H1 (cell line): ENCODE results near the gene RSAD2. TPM values are rescaled to one million over a fixed set of nuclear protein-coding genes. Genes with fewer than 3 reads are reported as not detected.

Experiments used
- CTCF ChIA-PET: fragments of 300-600 bp; sonication (Branson Sonifier 250); formaldehyde crosslinking; loops from one replicate; lab custom pipeline; 2021; ENCODE audit not compliant: partially characterized antibody; lab: Charles Lee
- POLR2A ChIA-PET: fragments of 300-600 bp; sonication (Branson Sonifier 250); formaldehyde crosslinking; loops from one replicate; lab custom pipeline; 2021; ENCODE audit warnings: inconsistent platforms; ENCODE audit not compliant: partially characterized antibody; lab: Charles Lee
- DNase-seq, 2 experiments: peaks; one replicate each; pipeline versions ENCODE4 v3.0.0 to v3.0.0-alpha.2; 2010 to 2022; ENCODE audit warnings: low spot score in 2 of 2, low read depth in 1 of 2, mixed read lengths in 1 of 2
- FAIRE-seq: peaks from 2 replicates; lab custom pipeline; 2011; peaks lifted over from hg19 to GRCh38; lab: Jason Lieb, UNC
- H2AFZ ChIP-seq: 2 replicates; pipeline ENCODE4 v1.8.1; 2012; ENCODE audit warnings: low read length, inconsistent platforms
- H2AK5ac ChIP-seq: 2 replicates; pipeline ENCODE4 v1.6.1; 2013; ENCODE audit warnings: low read depth, low read length
- H2BK120ac ChIP-seq: replicated peaks from 2 replicates; pipeline ENCODE3; 2013; ENCODE audit warnings: low read depth, low read length, inconsistent platforms
- H2BK12ac ChIP-seq: 2 replicates; pipeline ENCODE4 v1.6.1; 2013; ENCODE audit warnings: low read depth, low read length
- H2BK15ac ChIP-seq: 2 replicates; pipeline ENCODE4 v1.6.1; 2013; ENCODE audit warnings: low read length
- H2BK20ac ChIP-seq: 2 replicates; pipeline ENCODE4 v1.6.1; 2013; ENCODE audit warnings: low read length
- H2BK5ac ChIP-seq: 2 replicates; pipeline ENCODE4 v1.6.1; 2013; ENCODE audit warnings: low read depth, low read length
- H3K14ac ChIP-seq: 2 replicates; pipeline ENCODE4 v1.6.1; 2013; ENCODE audit warnings: inconsistent platforms; ENCODE audit not compliant: insufficient read length
- H3K18ac ChIP-seq: 2 replicates; pipeline ENCODE4 v1.6.1; 2013; ENCODE audit warnings: low read length; ENCODE audit errors: extremely low read depth
- H3K23ac ChIP-seq: 2 replicates; pipeline ENCODE4 v1.6.1; 2013; ENCODE audit warnings: inconsistent platforms; ENCODE audit not compliant: insufficient read length
- H3K23me2 ChIP-seq: 2 replicates; pipeline ENCODE4 v1.6.1; 2013; ENCODE audit warnings: low read depth, low read length
- H3K27ac ChIP-seq: 2 replicates; pipeline ENCODE4 v1.6.1; 2011; ENCODE audit warnings: low read depth, low read length, inconsistent platforms
- H3K27me3 ChIP-seq, 4 experiments: replicated peaks in 1 of 4; 1 replicate in 1 of 4; 2 replicates in 3 of 4; pipeline versions ENCODE4 v1.6.1 to v1.8.1; 2011 to 2013; ENCODE audit warnings: low read length in 3 of 4, mild to moderate bottlenecking in 3 of 4, inconsistent platforms in 2 of 4, mixed read lengths in 2 of 4, moderate library complexity in 1 of 4; ENCODE audit not compliant: control insufficient read depth in 3 of 4, insufficient read depth in 3 of 4; ENCODE audit errors: extremely low read depth in 1 of 4
- H3K36me3 ChIP-seq, 4 experiments: 2 replicates each; pipeline versions ENCODE4 v1.6.1 to v1.8.1; 2011 to 2013; ENCODE audit warnings: mild to moderate bottlenecking in 4 of 4, low read length in 3 of 4, moderate library complexity in 2 of 4, control low read depth in 1 of 4, inconsistent platforms in 1 of 4; ENCODE audit not compliant: insufficient read depth in 4 of 4, control insufficient read depth in 2 of 4
- H3K4ac ChIP-seq: replicated peaks from 2 replicates; pipeline ENCODE3; 2013; ENCODE audit warnings: low read length, low read depth, mixed read lengths, inconsistent platforms; ENCODE audit not compliant: insufficient read length
- H3K4me1 ChIP-seq, 4 experiments: replicated peaks in 1 of 4; 1 replicate in 1 of 4; 2 replicates in 3 of 4; pipeline versions ENCODE4 v1.6.1 to v1.8.1; 2011 to 2013; ENCODE audit warnings: low read length in 3 of 4, inconsistent platforms in 2 of 4, mixed read lengths in 1 of 4; ENCODE audit not compliant: insufficient read depth in 4 of 4, control insufficient read depth in 3 of 4
- H3K4me2 ChIP-seq, 2 experiments: 2 replicates each; pipeline versions ENCODE4 v1.6.1 to v1.8.1; 2011 to 2013; ENCODE audit warnings: low read depth in 2 of 2, low read length in 2 of 2, control low read depth in 1 of 2, inconsistent platforms in 1 of 2, mild to moderate bottlenecking in 1 of 2; ENCODE audit not compliant: insufficient read depth in 1 of 2
- H3K4me3 ChIP-seq, 4 experiments: fragments of 200-600, 300-600 bp in 1 of 4; sonication (generic), shearing (Covaris generic), sonication (Bioruptor Twin) in 1 of 4; 2 replicates each; pipeline versions ENCODE4 v1.5.1 to v1.8.1; 2011 to 2016; ENCODE audit warnings: low read length in 4 of 4, low read depth in 3 of 4, control low read depth in 2 of 4, inconsistent platforms in 2 of 4, mild to moderate bottlenecking in 2 of 4, mixed read lengths in 1 of 4, moderate library complexity in 1 of 4; ENCODE audit not compliant: insufficient read depth in 2 of 4; ENCODE audit errors: extremely low read depth in 1 of 4
- H3K56ac ChIP-seq: replicated peaks from 2 replicates; pipeline ENCODE3; 2013; ENCODE audit warnings: low read depth, mild to moderate bottlenecking, mixed read lengths, low read length, inconsistent platforms; ENCODE audit not compliant: insufficient read length
- H3K79me1 ChIP-seq: 2 replicates; pipeline ENCODE4 v1.6.1; 2013; ENCODE audit warnings: low read depth, low read length, control low read depth
- H3K79me2 ChIP-seq, 2 experiments: 2 replicates each; pipeline versions ENCODE4 v1.6.1 to v1.8.1; 2012 to 2013; ENCODE audit warnings: low read length in 2 of 2, mild to moderate bottlenecking in 2 of 2, inconsistent platforms in 1 of 2; ENCODE audit not compliant: insufficient read depth in 2 of 2, control insufficient read depth in 1 of 2
- H3K9ac ChIP-seq, 4 experiments: replicated peaks in 1 of 4; 1 replicate in 1 of 4; 2 replicates in 3 of 4; pipeline versions ENCODE4 v1.6.1 to v1.8.1; 2011 to 2013; ENCODE audit warnings: low read depth in 3 of 4, low read length in 3 of 4, control low read depth in 2 of 4, mild to moderate bottlenecking in 2 of 4, moderate library complexity in 2 of 4, inconsistent platforms in 1 of 4; ENCODE audit errors: extremely low read depth in 1 of 4
- H3K9me3 ChIP-seq, 2 experiments: 2 replicates each; pipeline versions ENCODE4 v1.6.1 to v1.8.1; 2012 to 2013; ENCODE audit warnings: mild to moderate bottlenecking in 2 of 2, moderate library complexity in 2 of 2, control low read depth in 1 of 2, inconsistent platforms in 1 of 2, low read depth in 1 of 2, low read length in 1 of 2, mixed read lengths in 1 of 2; ENCODE audit not compliant: insufficient read depth in 2 of 2
- H4K20me1 ChIP-seq, 2 experiments: replicated peaks in 1 of 2; 2 replicates each; pipeline versions ENCODE3 to v1.8.1; 2011 to 2013; ENCODE audit warnings: inconsistent platforms in 2 of 2, low read length in 2 of 2, mild to moderate bottlenecking in 1 of 2; ENCODE audit not compliant: insufficient read depth in 2 of 2, control insufficient read depth in 1 of 2
- H4K5ac ChIP-seq: 2 replicates; pipeline ENCODE4 v1.6.1; 2013; ENCODE audit warnings: low read length, low read depth, mixed read lengths, inconsistent platforms; ENCODE audit not compliant: insufficient read length
- H4K8ac ChIP-seq: 2 replicates; pipeline ENCODE4 v1.8.0; 2013; ENCODE audit warnings: mild to moderate bottlenecking, moderate library complexity, low read length, inconsistent platforms; ENCODE audit not compliant: insufficient read depth; ENCODE audit errors: extremely low read depth
- H4K91ac ChIP-seq: replicated peaks from 2 replicates; pipeline ENCODE3; 2013; ENCODE audit warnings: low read length, mixed read lengths, inconsistent platforms; ENCODE audit not compliant: insufficient read length
- BCL11A ChIP-seq, 2 experiments: IDR thresholded peaks; one replicate each; pipeline ENCODE4 v1.6.1; 2011; ENCODE audit warnings: low read depth in 2 of 2, low read length in 2 of 2, mild to moderate bottlenecking in 2 of 2
- BRCA1 ChIP-seq: IDR thresholded peaks from 2 replicates; pipeline ENCODE4 v1.6.1; 2012; ENCODE audit warnings: low read depth, low read length, improper control_type of control experiment
- CEBPB ChIP-seq: IDR thresholded peaks from 2 replicates; pipeline ENCODE4 v1.6.1; 2012; ENCODE audit warnings: low read depth, low read length
- CREB1 ChIP-seq: IDR thresholded peaks from 2 replicates; pipeline ENCODE4 v1.6.1; 2012; ENCODE audit warnings: inconsistent platforms
- EGR1 ChIP-seq: IDR thresholded peaks from 2 replicates; pipeline ENCODE4 v1.6.1; 2011; ENCODE audit warnings: low read depth, low read length, borderline replicate concordance
- EZH2 ChIP-seq: fragments of 200-600 bp; sonication (generic); IDR thresholded peaks from 2 replicates; pipeline ENCODE4 v1.7.1; 2012; ENCODE audit warnings: low read depth, mild to moderate bottlenecking, moderate library complexity, low read length, inconsistent platforms; ENCODE audit not compliant: severe bottlenecking
- NRF1 ChIP-seq: IDR thresholded peaks from 2 replicates; pipeline ENCODE4 v1.6.1; 2011; ENCODE audit warnings: mild to moderate bottlenecking, low read depth, low read length, improper control_type of control experiment
- POLR2A ChIP-seq, 2 experiments: IDR thresholded peaks; 1 replicate in 1 of 2; 2 replicates in 1 of 2; pipeline ENCODE4 v1.6.1; 2011; ENCODE audit warnings: low read depth in 2 of 2, low read length in 2 of 2, mild to moderate bottlenecking in 2 of 2; ENCODE audit errors: control extremely low read depth in 1 of 2
- RFX5 ChIP-seq: IDR thresholded peaks from 2 replicates; pipeline ENCODE4 v1.6.1; 2011; ENCODE audit warnings: low read depth, low read length, improper control_type of control experiment, borderline replicate concordance
- SIN3A ChIP-seq, 2 experiments: IDR thresholded peaks in 1 of 2; conservative IDR thresholded peaks in 1 of 2; 2 replicates each; pipeline ENCODE4 v1.6.1; 2011 to 2012; ENCODE audit warnings: low read length in 2 of 2, improper control_type of control experiment in 1 of 2, low read depth in 1 of 2, mild to moderate bottlenecking in 1 of 2
- SP2 ChIP-seq: IDR thresholded peaks from 2 replicates; pipeline ENCODE4 v1.6.1; 2012; ENCODE audit warnings: mild to moderate bottlenecking, low read length, inconsistent platforms
- SUZ12 ChIP-seq: fragments of 200-600 bp; sonication (generic); IDR thresholded peaks from 2 replicates; pipeline ENCODE4 v1.6.1; 2012; ENCODE audit warnings: mild to moderate bottlenecking, inconsistent platforms, low read length, moderate library complexity, mixed read lengths
- YY1 ChIP-seq: IDR thresholded peaks from 2 replicates; pipeline ENCODE4 v1.6.1; 2011; ENCODE audit warnings: low read depth, mild to moderate bottlenecking, low read length
- WGBS, 2 experiments: shearing (Covaris generic) in 1 of 2; methylation state at CpG; one replicate each; pipeline versions ENCODE4 v1.1.6 to v1.1.7; 2013 to 2015; ENCODE audit warnings: low lambda C conversion rate in 2 of 2, mixed read lengths in 2 of 2, inconsistent platforms in 1 of 2, low coverage in 1 of 2, missing lambda C conversion rate in 1 of 2; ENCODE audit not compliant: insufficient replicate concordance in 2 of 2, insufficient coverage in 1 of 2, insufficient read length in 1 of 2; ENCODE audit errors: extremely low coverage in 1 of 2, missing lambda C conversion rate in 1 of 2; 5-methylcytosine and 5-hydroxymethylcytosine counted together
- polyA plus RNA-seq, 7 experiments: library from polyadenylated mRNA; depleted of rRNA in 3 of 7; stranded (reverse) in 5 of 7; unstranded in 2 of 7; fragments of >200 nt in 5 of 7; fragments of 200-250 nt in 2 of 7; gene quantifications; 1 replicate in 5 of 7; 2 replicates in 1 of 7; 4 replicates in 1 of 7; pipeline versions ENCODE4 v1.2.1 to v1.2.3, GENCODE V29; 2011 to 2013; ENCODE audit warnings: missing spikeins in 2 of 7, mixed read lengths in 2 of 7
- total RNA-seq: library from RNA; stranded (reverse); fragmentation: NEBNext Ultra II Directional; extraction: Animal tissue kit (Norgen Biotek cat#: 25700); gene quantifications from 2 replicates; pipeline ENCODE4 v1.2.1, GENCODE V29; 2021
- TF ChIP-seq, protein P1 (sequence below): IDR thresholded peaks from 2 replicates; pipeline ENCODE4 v1.6.1; 2011; ENCODE audit warnings: low read depth, mild to moderate bottlenecking, low read length; ENCODE audit not compliant: insufficient read depth
- TF ChIP-seq, protein P2 (sequence below): IDR thresholded peaks from 2 replicates; pipeline ENCODE4 v1.6.1; 2012; ENCODE audit warnings: inconsistent platforms

The RSAD2 gene
- total and polyA plus RNA-seq, 2 of the 8 experiments (the other 6 are each of a cell fraction or from before 2014, with no cell fraction given) = not detected

DNA sequence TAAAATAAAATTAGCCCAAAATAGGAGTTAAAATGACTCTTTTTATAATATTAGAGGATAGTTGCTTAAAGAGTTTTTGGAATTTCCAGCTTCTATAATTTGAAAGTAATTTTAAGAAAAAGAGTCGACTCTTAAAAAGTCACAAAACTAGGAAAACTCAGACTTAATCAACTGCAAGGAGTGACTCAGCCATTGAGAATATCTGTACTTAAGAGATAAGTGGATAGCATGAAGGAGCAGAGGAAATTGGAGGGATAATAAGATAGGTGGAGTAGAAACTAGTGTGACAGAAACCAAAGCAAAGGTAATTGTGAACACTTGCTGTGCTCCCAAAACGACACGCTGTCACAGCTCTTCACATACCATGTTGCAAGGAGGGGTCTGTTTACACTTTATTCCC lies 8.4 kb downstream of the RSAD2 start:
- Histone ChIP-seq H3K18ac (no peak overlapping the region), H3K9me3 (no peaks in the 10 kb centered on the region), H2BK120ac (no peak overlapping the region), H3K23ac (no peak overlapping the region), H2BK20ac (no peak overlapping the region), H3K36me3 (no peaks in the 10 kb centered on the region), H3K4me1 (no peaks in the 10 kb centered on the region; a peak in 1 of 7 replicates), H2AFZ (no peak overlapping the region), H3K4ac (no peak overlapping the region), H4K91ac (no peak overlapping the region), H3K23me2 (no peaks in the 10 kb centered on the region), H3K27ac (no peak overlapping the region), H4K5ac (no peak overlapping the region), H4K20me1 (no peaks in the 10 kb centered on the region), H3K56ac (no peak overlapping the region), H3K27me3 (no peaks in the 10 kb centered on the region), H2BK15ac (no peak overlapping the region), H2AK5ac (no peak overlapping the region), H2BK5ac (no peak overlapping the region), H3K14ac (no peak overlapping the region), H2BK12ac (no peak overlapping the region), H3K79me2 (no peaks in the 10 kb centered on the region), H3K79me1 (no peaks in the 10 kb centered on the region), H3K9ac (no peak overlapping the region), H3K4me2 (no peak overlapping the region), H4K8ac (no peak overlapping the region), H3K4me3 (no peak overlapping the region)
- WGBS, 2 experiments = 92% methylated on average over 3 of the region's 3 CpGs; no CpG with 5 or more reads in 1 of the 2 experiments
- CTCF ChIA-PET = interaction anchor here (1.1 to 2.7 kb wide), 3 partner anchors 11 to 17 kb away, joined by 3 to 17 read pairs (median 5); no protein-coding TSS in a partner anchor
- POLR2A ChIA-PET = no interaction called here
- FAIRE-seq = no peak
- DNase-seq = no peak
- TF ChIP-seq EGR1 (no peak), SUZ12 (no peak), BRCA1 (no peak), EZH2 (no peak), SP2 (no peak), CEBPB (no peak), NRF1 (no peak), RFX5 (no peak), POLR2A (IDR thresholded peaks at IDR 0.05; ENCODE audit: control extremely low read depth in 1 of 2, low read depth in 2 of 2, low read length in 2 of 2) (no peak), BCL11A (IDR thresholded peaks at IDR 0.05; ENCODE audit: low read depth in 2 of 2, low read length in 2 of 2) (no peak), CREB1 (no peak), YY1 (no peak), SIN3A (conservative IDR thresholded peaks at IDR 0.05 in 1 of 2, IDR thresholded peaks at IDR 0.05 in 1 of 2; ENCODE audit: low read depth in 1 of 2, low read length in 2 of 2) (no peak)
- TF ChIP-seq, protein P1, sequence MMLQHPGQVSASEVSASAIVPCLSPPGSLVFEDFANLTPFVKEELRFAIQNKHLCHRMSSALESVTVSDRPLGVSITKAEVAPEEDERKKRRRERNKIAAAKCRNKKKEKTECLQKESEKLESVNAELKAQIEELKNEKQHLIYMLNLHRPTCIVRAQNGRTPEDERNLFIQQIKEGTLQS = no peak
- TF ChIP-seq, protein P2, sequence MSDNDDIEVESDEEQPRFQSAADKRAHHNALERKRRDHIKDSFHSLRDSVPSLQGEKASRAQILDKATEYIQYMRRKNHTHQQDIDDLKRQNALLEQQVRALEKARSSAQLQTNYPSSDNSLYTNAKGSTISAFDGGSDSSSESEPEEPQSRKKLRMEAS = no peak
